Central memory CD8-positive, alpha-beta T cell (primary cell): ENCODE results near the gene PCP4L1.
"Not testable (repeated sequence)": the region's sequence is repeated elsewhere in the genome, so short reads cannot be mapped to it uniquely, and the experiment has no call there.

Source experiments
- ATAC-seq: fragments of 150-1000 bp; cut with Tn5 transposase; replicated peaks from 2 replicates; pipeline ENCODE4 v1.10.0; 2022; ENCODE audit warnings: mild to moderate bottlenecking, moderate FRiP score, moderate number of reproducible peaks; ENCODE audit not compliant: poor library complexity, severe bottlenecking; ENCODE audit errors: extremely low read depth
- DNase-seq, 2 donors: peaks; one replicate each; pipeline ENCODE4 v3.0.0; 2021; ENCODE audit warnings: low spot score in 2 of 2
- H3K27ac Mint-ChIP-seq: one replicate; pipeline ENCODE4 v1.8.0; 2022; ENCODE audit warnings: low read depth, mild to moderate bottlenecking, moderate library complexity, mixed read lengths
- H3K27me3 Mint-ChIP-seq: one replicate; pipeline ENCODE4 v1.8.0; 2022; ENCODE audit warnings: mixed read lengths
- H3K36me3 Mint-ChIP-seq: one replicate; pipeline ENCODE4 v1.8.0; 2022; ENCODE audit warnings: mild to moderate bottlenecking, moderate library complexity, mixed read lengths; ENCODE audit not compliant: insufficient read depth
- H3K4me1 Mint-ChIP-seq: one replicate; pipeline ENCODE4 v1.8.0; 2022; ENCODE audit warnings: mixed read lengths
- H3K4me3 Mint-ChIP-seq: one replicate; pipeline ENCODE4 v1.8.0; 2022; ENCODE audit warnings: mild to moderate bottlenecking, moderate library complexity, mixed read lengths
- H3K9me3 Mint-ChIP-seq: one replicate; pipeline ENCODE4 v1.8.0; 2022; ENCODE audit warnings: mixed read lengths

Gene PCP4L1

DNA sequence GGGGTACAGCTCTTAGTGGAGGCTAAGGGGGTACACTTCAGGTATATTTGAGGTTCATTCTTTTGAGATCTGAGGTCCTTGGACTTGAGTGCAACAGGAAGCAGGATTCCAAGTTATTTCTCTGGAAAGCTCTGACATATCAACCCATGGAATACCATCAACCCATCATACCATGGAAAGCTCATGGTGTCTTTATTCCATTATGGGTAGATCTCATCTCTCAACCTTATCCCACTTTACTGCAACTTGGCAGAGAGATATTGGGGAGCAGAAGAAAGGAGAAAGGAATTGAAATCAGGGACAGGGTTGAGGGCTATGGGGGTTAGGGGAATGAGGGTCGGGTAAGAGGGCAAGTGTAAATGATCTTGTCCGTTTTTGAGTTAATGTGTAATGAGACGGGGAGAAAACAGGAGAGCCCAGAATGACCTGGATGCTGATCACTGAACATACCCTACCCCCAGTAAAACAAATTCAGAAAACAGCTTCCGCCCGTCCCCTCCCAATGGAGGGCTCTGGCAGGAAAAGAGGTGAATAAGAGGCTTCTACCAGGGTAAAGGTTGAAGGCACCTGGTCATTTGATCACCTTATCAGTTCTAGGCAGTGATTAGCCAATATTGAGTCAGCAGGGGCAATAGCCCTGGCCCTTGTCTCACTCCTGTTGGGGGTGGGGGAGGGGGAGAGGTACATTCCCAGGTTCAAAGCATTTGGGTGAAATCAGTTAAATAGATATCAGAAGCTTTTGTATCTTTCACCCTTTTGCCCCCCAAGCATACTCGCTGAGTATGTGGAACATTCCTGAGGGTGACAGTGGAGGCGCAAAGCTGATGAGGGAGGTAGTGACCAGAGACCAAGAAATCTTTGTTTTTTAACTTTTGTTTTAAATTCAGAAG, 34.5 kb upstream of the PCP4L1 start:
- Mint-ChIP-seq H3K27ac (peak overlapping the region; percentile 36), H3K4me1 (peaks cover 41% of the 10 kb centered on the region), H3K27me3 (no peaks in the 10 kb centered on the region), H3K4me3 (no peak overlapping the region), H3K9me3 (no peaks in the 10 kb centered on the region), H3K36me3 (peaks cover 8% of the 10 kb centered on the region)
- no peak for ATAC-seq
- no peak for DNase-seq

DNA sequence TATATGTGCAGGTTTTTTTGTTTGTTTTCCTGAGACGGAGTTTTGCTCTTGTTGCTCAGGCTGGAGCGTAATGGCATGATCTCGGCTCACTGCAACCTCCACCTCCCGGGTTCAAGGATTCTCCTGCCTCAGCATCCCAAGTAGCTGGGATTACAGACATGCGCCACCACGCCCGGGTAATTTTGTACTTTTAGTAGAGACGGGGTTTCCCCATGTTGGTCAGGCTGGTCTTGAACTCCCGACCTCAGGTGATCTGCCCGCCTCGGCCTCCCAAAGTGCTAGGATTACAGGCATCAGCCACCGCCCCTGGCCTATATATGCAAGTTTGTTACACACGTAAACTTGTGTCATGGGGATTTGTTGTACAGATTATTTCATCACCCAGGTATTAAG, 33.9 kb upstream of the PCP4L1 start:
- not testable (repeated sequence) for ATAC-seq, H3K4me3 Mint-ChIP-seq, H3K27me3 Mint-ChIP-seq, H3K27ac Mint-ChIP-seq, DNase-seq, H3K36me3 Mint-ChIP-seq, H3K9me3 Mint-ChIP-seq
- H3K4me1 Mint-ChIP-seq = peaks cover 38% of the 10 kb centered on the region

DNA sequence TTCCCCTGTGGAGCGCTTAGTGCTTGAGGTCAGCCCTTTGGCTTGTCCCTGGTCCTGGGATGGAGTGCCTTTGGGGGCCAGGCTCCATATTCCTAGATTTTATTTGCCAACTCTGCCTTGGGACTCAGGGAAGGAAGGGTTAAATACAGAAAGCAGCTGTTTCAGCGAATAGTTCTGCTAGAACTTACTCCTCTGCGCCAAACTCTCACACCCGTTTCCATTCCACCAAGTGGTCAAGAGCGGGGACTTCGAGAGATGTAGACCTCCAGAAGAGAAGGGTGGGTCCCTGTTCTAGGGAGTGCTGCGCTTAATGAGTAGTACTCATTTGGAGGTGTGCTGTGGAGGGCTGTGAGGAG, 33.4 kb upstream of the PCP4L1 start:
- Mint-ChIP-seq H3K27me3 (no peaks in the 10 kb centered on the region), H3K27ac (no peak overlapping the region), H3K36me3 (peaks cover 11% of the 10 kb centered on the region), H3K4me1 (peaks cover 38% of the 10 kb centered on the region), H3K9me3 (no peaks in the 10 kb centered on the region), H3K4me3 (peak overlapping the region; percentile 25)
- peak; percentile 1 for ATAC-seq
- no peak for DNase-seq

DNA sequence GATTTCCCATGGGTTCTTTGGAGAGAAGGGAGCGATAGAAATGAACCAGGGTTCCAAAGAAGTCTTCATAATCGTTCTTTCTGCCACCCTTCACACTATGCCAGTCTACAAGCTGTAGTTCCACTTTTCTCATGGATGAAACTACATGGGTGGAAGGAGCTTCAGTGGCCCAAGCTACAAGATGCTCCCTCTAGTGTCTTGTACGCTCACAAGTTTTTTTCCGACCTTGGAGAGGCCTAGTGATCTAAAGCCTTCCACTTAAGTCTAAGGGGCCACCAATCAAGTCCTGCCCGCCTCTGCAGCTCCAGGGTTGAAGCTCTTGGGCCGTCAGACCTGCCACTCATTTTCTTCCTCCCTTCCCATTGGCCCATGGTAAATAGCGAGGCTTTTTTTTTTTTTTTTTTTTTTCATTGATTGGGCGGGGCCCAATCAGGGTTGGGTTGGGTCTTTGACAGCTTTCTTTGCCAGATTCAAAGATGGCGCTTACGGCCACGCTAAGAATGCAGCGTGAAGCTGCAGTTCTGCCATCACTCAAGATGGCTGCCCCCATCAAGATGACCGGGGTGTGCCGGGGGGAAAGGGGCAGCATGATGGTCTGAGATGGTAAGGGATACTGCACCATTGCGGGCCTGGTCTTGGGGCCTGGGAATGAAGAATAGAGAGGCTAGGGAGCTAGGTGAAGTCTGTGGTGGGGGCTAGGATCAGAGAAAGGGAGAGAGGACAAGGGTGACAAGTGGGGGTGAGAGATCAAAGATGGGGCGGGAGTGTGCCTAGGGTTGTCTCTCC, 32.8 kb upstream of the PCP4L1 start, which contains the start of gene TOMM40L:
TOMM40L (plus strand) TSS at position 527 of the 786 bp plus-strand sequence. CDS start 430 bp downstream, outside the sequence.
- peaks cover 38% of the 10 kb centered on the region for H3K4me1 Mint-ChIP-seq
- no peaks in the 10 kb centered on the region for H3K27me3 Mint-ChIP-seq
- DNase-seq = peak; percentile 72 to 88
- H3K4me3 Mint-ChIP-seq = peak within 1 kb of the TSS; percentile 93
- H3K36me3 Mint-ChIP-seq = peaks cover 15% of the 10 kb centered on the region
- no peaks in the 10 kb centered on the region for H3K9me3 Mint-ChIP-seq
- H3K27ac Mint-ChIP-seq = peak within 1 kb of the TSS; percentile 90
- peak; percentile 99 for ATAC-seq

DNA sequence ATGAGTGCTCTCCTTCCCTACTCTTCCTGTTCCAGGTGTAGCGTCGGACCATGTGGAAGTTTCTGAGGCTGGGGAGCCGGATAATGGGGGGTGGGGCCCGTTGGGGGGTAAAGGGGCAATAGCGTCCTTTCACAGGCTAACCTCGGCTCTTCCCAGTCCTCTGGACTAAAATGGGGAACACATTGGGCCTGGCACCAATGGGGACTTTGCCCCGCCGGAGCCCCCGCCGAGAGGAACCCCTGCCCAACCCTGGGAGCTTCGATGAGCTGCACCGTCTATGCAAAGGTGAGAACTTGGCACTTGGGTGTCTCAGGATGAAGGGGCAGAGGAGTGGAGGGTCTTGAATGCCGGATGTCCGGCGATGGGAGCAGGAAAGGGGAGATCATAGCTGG, 32.2 kb upstream of the PCP4L1 start:
- Mint-ChIP-seq H3K27ac (peak overlapping the region; percentile 90), H3K4me1 (peaks cover 38% of the 10 kb centered on the region), H3K27me3 (no peaks in the 10 kb centered on the region), H3K9me3 (no peaks in the 10 kb centered on the region), H3K36me3 (peaks cover 15% of the 10 kb centered on the region), H3K4me3 (peak overlapping the region; percentile 93)
- no peak for DNase-seq
- no peak for ATAC-seq

DNA sequence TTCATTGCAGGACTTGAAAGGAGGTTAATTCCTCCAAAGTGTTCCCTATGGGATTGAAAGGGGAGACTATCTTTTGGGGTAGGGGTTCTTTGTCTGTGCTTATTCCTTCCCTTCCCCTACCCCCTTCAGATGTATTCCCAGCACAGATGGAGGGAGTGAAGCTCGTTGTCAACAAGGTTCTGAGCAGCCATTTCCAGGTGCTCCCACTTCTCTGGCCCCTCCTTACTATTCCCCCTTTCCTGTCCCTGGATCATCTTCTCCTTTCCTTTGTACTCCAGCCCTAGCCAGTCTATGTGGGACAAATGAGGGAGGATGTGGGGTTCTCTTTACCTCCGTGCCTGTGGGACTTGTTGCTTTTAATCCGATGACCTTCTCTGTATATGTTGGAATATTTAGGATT, 31.8 kb upstream of the PCP4L1 start:
- no peak for DNase-seq
- no peaks in the 10 kb centered on the region for H3K27me3 Mint-ChIP-seq
- no peak overlapping the region for H3K27ac Mint-ChIP-seq
- no peak for ATAC-seq
- no peaks in the 10 kb centered on the region for H3K9me3 Mint-ChIP-seq
- H3K36me3 Mint-ChIP-seq = peaks cover 15% of the 10 kb centered on the region
- H3K4me3 Mint-ChIP-seq = peak overlapping the region; percentile 93
- peaks cover 38% of the 10 kb centered on the region for H3K4me1 Mint-ChIP-seq

DNA sequence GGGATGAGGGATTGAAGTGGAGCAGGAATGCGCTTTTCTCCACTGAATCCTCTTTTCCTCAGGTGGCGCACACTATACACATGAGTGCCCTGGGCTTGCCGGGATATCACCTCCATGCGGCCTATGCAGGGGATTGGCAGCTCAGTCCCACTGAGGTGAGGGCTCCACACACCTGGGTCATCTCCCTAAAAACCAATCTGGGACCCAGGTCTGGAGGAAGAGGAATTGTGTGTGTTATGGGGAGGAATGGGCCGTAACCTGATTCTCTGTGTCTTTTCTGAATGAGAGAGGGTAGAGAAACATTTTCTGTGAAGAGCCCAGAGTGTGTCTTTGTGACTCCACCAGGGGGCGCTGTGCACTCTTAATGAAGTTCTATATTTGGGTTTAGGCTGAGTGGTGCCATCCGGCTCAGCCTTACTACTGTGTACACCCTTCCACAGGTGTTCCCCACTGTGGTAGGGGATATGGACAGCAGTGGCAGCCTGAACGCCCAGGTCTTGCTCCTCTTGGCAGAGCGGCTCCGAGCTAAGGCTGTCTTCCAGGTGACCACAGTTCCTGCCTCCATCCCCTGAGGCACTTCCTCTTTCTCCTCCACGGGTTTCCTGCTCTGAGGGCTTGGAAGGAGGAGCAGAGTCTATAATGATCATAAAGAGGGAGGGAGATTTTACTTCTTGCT, 31.2 kb upstream of the PCP4L1 start:
- DNase-seq = peak; percentile 74 to 90
- H3K4me3 Mint-ChIP-seq = peak overlapping the region; percentile 93
- H3K27ac Mint-ChIP-seq = no peak overlapping the region
- peak; percentile 35 for ATAC-seq
- H3K27me3 Mint-ChIP-seq = no peaks in the 10 kb centered on the region
- H3K9me3 Mint-ChIP-seq = no peaks in the 10 kb centered on the region
- peaks cover 38% of the 10 kb centered on the region for H3K4me1 Mint-ChIP-seq
- H3K36me3 Mint-ChIP-seq = peaks cover 15% of the 10 kb centered on the region

DNA sequence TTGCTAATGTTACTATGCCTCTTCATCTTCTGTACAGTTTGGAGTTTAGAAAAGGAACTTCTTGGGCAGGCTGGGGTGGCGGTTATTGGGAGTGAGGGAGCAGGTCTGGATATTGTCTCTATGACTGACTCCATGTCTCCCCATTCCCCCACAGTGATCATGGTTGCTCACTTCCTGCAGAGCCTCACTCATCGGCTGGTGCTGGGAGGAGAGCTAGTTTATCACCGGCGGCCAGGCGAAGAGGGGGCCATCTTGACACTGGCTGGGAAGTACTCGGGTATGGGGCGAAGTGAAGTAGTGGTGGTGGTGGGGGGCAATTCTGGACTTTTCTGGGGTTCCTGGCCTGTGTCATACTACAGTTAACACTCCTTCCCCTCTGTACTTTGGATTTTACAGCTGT, 30.5 kb upstream of the PCP4L1 start:
- Mint-ChIP-seq H3K4me3 (no peak overlapping the region), H3K36me3 (peaks cover 15% of the 10 kb centered on the region), H3K27me3 (no peaks in the 10 kb centered on the region), H3K27ac (no peak overlapping the region), H3K9me3 (no peaks in the 10 kb centered on the region), H3K4me1 (peaks cover 38% of the 10 kb centered on the region)
- DNase-seq = no peak
- ATAC-seq = no peak

DNA sequence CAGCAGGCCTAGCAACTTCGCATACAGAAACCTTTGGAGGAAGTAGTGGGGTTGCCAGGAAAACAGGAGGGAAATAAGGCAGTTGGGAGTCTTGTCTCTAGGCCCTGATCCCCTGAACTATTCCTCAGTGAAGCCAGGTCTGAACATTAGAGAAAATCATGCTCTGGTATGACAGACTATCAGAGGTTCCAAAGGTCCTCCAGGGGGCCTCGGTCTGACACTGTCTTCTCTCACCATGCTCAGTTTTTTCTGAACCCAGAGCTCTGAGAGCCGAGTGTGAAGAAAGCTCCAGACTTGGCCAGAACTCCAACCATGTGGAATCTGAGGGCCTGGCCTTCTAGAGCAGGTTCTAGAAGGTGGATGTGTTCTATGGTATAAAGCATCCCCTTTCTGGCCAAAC, 28.6 kb upstream of the PCP4L1 start:
- Mint-ChIP-seq H3K4me1 (peaks cover 30% of the 10 kb centered on the region), H3K27me3 (no peaks in the 10 kb centered on the region), H3K36me3 (peaks cover 15% of the 10 kb centered on the region), H3K4me3 (no peak overlapping the region), H3K27ac (no peak overlapping the region), H3K9me3 (no peaks in the 10 kb centered on the region)
- DNase-seq (no peak), ATAC-seq (no peak)

DNA sequence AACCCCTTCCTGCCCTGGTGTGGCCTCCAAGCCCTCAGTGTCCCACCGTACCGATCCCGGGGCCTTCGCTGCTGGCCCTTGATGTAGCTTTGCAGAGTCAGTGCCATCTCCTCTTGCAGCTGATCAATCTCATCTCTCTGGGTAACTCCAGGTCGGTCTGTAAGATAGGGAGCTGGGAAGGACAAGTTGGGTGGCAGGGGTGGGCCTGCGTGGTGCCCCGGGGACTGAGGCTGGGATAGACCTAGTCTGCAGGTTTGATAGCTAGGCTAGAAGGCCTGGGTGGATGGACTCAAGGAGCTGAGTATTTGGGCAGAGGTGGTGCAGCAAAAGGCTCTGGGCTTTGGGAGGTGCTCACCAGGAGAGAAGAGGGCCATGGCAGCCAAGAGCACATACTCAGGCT, 27.8 kb upstream of the PCP4L1 start:
- Mint-ChIP-seq H3K9me3 (no peaks in the 10 kb centered on the region), H3K36me3 (peaks cover 14% of the 10 kb centered on the region), H3K4me3 (no peak overlapping the region), H3K4me1 (peaks cover 22% of the 10 kb centered on the region), H3K27me3 (peaks cover 6% of the 10 kb centered on the region), H3K27ac (no peak overlapping the region)
- ATAC-seq (no peak), DNase-seq (no peak)

DNA sequence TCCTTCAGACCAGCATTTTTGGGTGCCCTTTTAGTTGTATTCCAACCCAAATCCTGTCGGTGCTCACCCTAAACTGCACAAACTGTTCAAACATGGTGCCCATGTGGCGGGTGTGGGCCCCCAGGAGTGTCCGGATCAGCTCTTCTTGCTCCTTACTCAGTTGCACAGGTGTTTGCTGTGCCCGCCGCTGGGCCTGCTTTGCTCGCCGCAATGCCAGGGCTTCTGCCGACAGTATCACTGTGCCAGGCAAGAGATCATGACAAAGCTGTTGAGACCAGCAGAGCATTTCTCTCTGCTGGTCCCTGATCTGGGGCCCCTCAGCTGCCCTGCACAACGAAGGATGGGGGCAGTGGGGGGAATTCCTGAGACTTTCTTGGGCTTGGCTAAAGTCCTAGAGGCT, 25.4 kb upstream of the PCP4L1 start:
- ATAC-seq (no peak), DNase-seq (no peak)
- no peak overlapping the region for H3K27ac Mint-ChIP-seq
- no peaks in the 10 kb centered on the region for H3K4me1 Mint-ChIP-seq
- peaks cover 9% of the 10 kb centered on the region for H3K36me3 Mint-ChIP-seq
- H3K9me3 Mint-ChIP-seq = no peaks in the 10 kb centered on the region
- peaks cover 21% of the 10 kb centered on the region for H3K27me3 Mint-ChIP-seq
- H3K4me3 Mint-ChIP-seq = no peak overlapping the region

DNA sequence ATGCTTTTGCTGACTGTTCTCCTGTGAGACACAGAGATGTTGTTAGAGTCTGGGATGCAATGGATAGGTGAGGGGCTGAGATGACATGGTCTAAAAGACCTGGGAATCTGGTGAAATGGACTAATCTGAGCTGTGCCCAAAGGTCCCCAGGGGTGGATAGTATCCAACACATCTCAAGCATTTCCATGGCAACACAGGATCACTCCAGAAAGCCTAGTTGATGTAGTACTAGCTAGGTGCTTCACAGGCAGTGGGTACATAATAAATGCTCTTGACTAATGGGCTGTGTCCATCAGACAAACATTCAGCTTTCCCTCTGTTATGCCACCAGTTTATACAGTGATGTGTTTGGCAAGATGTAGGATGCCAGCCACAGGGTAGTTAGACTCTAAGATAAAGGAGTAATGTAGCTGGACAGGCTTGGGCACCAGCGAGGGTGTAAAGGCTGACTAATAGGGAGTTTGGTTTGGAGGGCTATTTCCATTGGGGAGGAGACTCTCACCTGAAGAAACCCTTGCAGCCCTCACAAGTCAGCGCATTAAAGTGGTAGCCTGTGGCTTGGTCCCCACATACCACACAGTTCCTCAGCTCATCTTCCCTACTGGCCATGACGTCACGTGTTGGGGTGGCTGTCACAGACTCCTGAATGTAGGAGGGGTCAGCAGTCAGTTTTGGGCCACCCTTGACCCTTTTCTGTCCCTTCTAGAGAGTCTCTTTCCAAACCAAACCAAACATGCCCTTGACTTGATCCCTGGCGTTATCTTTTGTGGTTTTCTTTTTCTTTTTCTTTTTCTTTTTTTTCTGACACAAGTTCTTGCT, 22.4 kb upstream of the PCP4L1 start:
- DNase-seq (no peak), ATAC-seq (no peak)
- H3K4me1 Mint-ChIP-seq = no peaks in the 10 kb centered on the region
- H3K27me3 Mint-ChIP-seq = peaks cover 42% of the 10 kb centered on the region
- no peaks in the 10 kb centered on the region for H3K9me3 Mint-ChIP-seq
- peak overlapping the region; percentile 36 for H3K27ac Mint-ChIP-seq
- H3K4me3 Mint-ChIP-seq = no peak overlapping the region
- H3K36me3 Mint-ChIP-seq = no peaks in the 10 kb centered on the region
